CD4-positive, CD25-positive, alpha-beta regulatory T cell (primary cell): Measurements from ENCODE around the gene NCBP3. TPM values are rescaled to one million over a fixed set of nuclear protein-coding genes. Genes with fewer than 3 reads are reported as not detected.

Source experiments
- ATAC-seq, 2 donors: fragments of 150-1000 bp; cut with Tn5 transposase; one replicate each; pipeline ENCODE4 v1.10.0; 2021; ENCODE audit warnings: low read depth in 2 of 2, moderate number of reproducible peaks in 2 of 2, moderate library complexity in 1 of 2
- DNase-seq, 3 donors: peaks; one replicate each; pipeline versions ENCODE4 v3.0.0 to v3.0.0-alpha.2; 2012 to 2022; ENCODE audit warnings: mixed read lengths in 1 of 3
- H3K27ac ChIP-seq: one replicate; pipeline ENCODE4 v1.7.0; 2013; ENCODE audit warnings: mild to moderate bottlenecking, low read length; ENCODE audit not compliant: insufficient read depth, poor library complexity, severe bottlenecking
- H3K27me3 ChIP-seq: one replicate; pipeline ENCODE4 v1.7.0; 2013; ENCODE audit warnings: low read length; ENCODE audit not compliant: control insufficient read depth, insufficient read depth
- H3K36me3 ChIP-seq: one replicate; pipeline ENCODE4 v1.7.0; 2013; ENCODE audit warnings: mild to moderate bottlenecking, low read length, moderate library complexity; ENCODE audit not compliant: control insufficient read depth, insufficient read depth
- H3K4me1 ChIP-seq: 2 replicates; pipeline ENCODE4 v1.7.0; 2013; ENCODE audit warnings: mild to moderate bottlenecking, low read length; ENCODE audit not compliant: insufficient read depth, control insufficient read depth, poor library complexity, severe bottlenecking
- H3K4me3 ChIP-seq: one replicate; pipeline ENCODE4 v1.7.0; 2013; ENCODE audit warnings: low read depth, mild to moderate bottlenecking, low read length, moderate library complexity
- H3K9me3 ChIP-seq, 2 experiments: 1 replicate in 1 of 2; 2 replicates in 1 of 2; pipeline ENCODE4 v1.7.0; 2013; ENCODE audit warnings: low read length in 2 of 2, mild to moderate bottlenecking in 1 of 2, moderate library complexity in 1 of 2; ENCODE audit not compliant: control insufficient read depth in 2 of 2
- H3K27ac Mint-ChIP-seq, 3 donors: one replicate each; pipeline ENCODE4 v1.8.0; 2020 to 2022; ENCODE audit warnings: mild to moderate bottlenecking in 3 of 3, mixed read lengths in 3 of 3, moderate library complexity in 2 of 3
- H3K27me3 Mint-ChIP-seq: one replicate; pipeline ENCODE4 v1.8.0; 2022; ENCODE audit warnings: mild to moderate bottlenecking, mixed read lengths
- H3K36me3 Mint-ChIP-seq: one replicate; pipeline ENCODE4 v1.8.0; 2020; ENCODE audit warnings: mixed read lengths
- H3K4me1 Mint-ChIP-seq, 4 donors: one replicate each; pipeline ENCODE4 v1.8.0; 2020 to 2022; ENCODE audit warnings: mixed read lengths in 4 of 4, mild to moderate bottlenecking in 1 of 4
- H3K4me3 Mint-ChIP-seq, 4 donors: one replicate each; pipeline ENCODE4 v1.8.0; 2020 to 2022; ENCODE audit warnings: mild to moderate bottlenecking in 4 of 4, mixed read lengths in 4 of 4, moderate library complexity in 3 of 4
- H3K9me3 Mint-ChIP-seq, 7 donors: one replicate each; pipeline ENCODE4 v1.8.0; 2020 to 2022; ENCODE audit warnings: mixed read lengths in 7 of 7, mild to moderate bottlenecking in 3 of 7, moderate library complexity in 2 of 7
- polyA plus RNA-seq, 4 donors: library from polyadenylated mRNA; unstranded; fragments of 300-500 nt; fragmentation: Illumina TruSeq; gene quantifications; one replicate each; pipeline ENCODE4 v1.2.3, GENCODE V29; 2021
- total RNA-seq: library from RNA; stranded (reverse); gene quantifications from one replicate; pipeline ENCODE4 v1.2.3, GENCODE V29; 2022

The NCBP3 gene
- total and polyA plus RNA-seq, 5 donors from 2014 or later, result 10.5 to 46.0 (median 12.8) TPM

GRCh38 chr17:3773966-3774365, 72.1 kb downstream of the NCBP3 start:
- H3K4me1 ChIP-seq, result peaks cover 5% of the 10 kb centered on the region
- no peaks in the 10 kb centered on the region for H3K9me3 ChIP-seq
- no peak overlapping the region for H3K4me3 ChIP-seq
- no peak for DNase-seq
- H3K27ac ChIP-seq, result no peak overlapping the region
- no peak overlapping the region for H3K27ac Mint-ChIP-seq
- peaks cover 0 to 31% (median 4%) of the 10 kb centered on the region in 4 donors for H3K4me1 Mint-ChIP-seq
- H3K36me3 ChIP-seq, result no peaks in the 10 kb centered on the region
- H3K9me3 Mint-ChIP-seq, result no peaks in the 10 kb centered on the region
- ATAC-seq, result no peak
- no peaks in the 10 kb centered on the region for H3K36me3 Mint-ChIP-seq
- H3K27me3 Mint-ChIP-seq, result no peaks in the 10 kb centered on the region
- H3K4me3 Mint-ChIP-seq, result no peak overlapping the region
- no peaks in the 10 kb centered on the region for H3K27me3 ChIP-seq

- no peaks in the 10 kb centered on the region for H3K36me3 ChIP-seq
- Mint-ChIP-seq H3K27ac (no peak overlapping the region), H3K4me1 (peaks cover 0 to 35% (median 5%) of the 10 kb centered on the region in 4 donors), H3K4me3 (no peak overlapping the region), H3K9me3 (no peaks in the 10 kb centered on the region), H3K27me3 (no peaks in the 10 kb centered on the region), H3K36me3 (no peaks in the 10 kb centered on the region)
- no peaks in the 10 kb centered on the region for H3K9me3 ChIP-seq
- no peak for DNase-seq
- ATAC-seq, result no peak
- no peak overlapping the region for H3K27ac ChIP-seq
- H3K27me3 ChIP-seq, result no peaks in the 10 kb centered on the region
- no peak overlapping the region for H3K4me3 ChIP-seq
- peaks cover 5% of the 10 kb centered on the region for H3K4me1 ChIP-seq
Measured at GRCh38 chr17:3773511-3773910, 72.5 kb downstream of the NCBP3 start.

GRCh38 chr17:3772764-3773163, 73.3 kb downstream of the NCBP3 start:
- H3K4me3 ChIP-seq, result no peak overlapping the region
- H3K9me3 ChIP-seq, result no peaks in the 10 kb centered on the region
- H3K4me1 ChIP-seq, result peaks cover 5% of the 10 kb centered on the region
- H3K27ac ChIP-seq, result no peak overlapping the region
- DNase-seq, result no peak
- H3K36me3 ChIP-seq, result no peaks in the 10 kb centered on the region
- Mint-ChIP-seq H3K4me1 (peaks cover 0 to 38% (median 7%) of the 10 kb centered on the region in 4 donors), H3K36me3 (no peaks in the 10 kb centered on the region), H3K4me3 (no peak overlapping the region), H3K27ac (no peak overlapping the region), H3K9me3 (no peaks in the 10 kb centered on the region), H3K27me3 (no peaks in the 10 kb centered on the region)
- no peaks in the 10 kb centered on the region for H3K27me3 ChIP-seq
- no peak for ATAC-seq

- Mint-ChIP-seq H3K9me3 (peaks cover 0 to 5% (median 0%) of the 10 kb centered on the region in 7 donors), H3K27me3 (no peaks in the 10 kb centered on the region), H3K36me3 (no peaks in the 10 kb centered on the region), H3K4me1 (peaks cover 0 to 51% (median 14%) of the 10 kb centered on the region in 4 donors), H3K27ac (peak overlapping the region in 2 of 3 donors; percentile 83 to 88), H3K4me3 (peak overlapping the region in 1 of 4 donors; percentile 42)
- Histone ChIP-seq H3K9me3 (no peaks in the 10 kb centered on the region), H3K27ac (no peak overlapping the region), H3K36me3 (no peaks in the 10 kb centered on the region), H3K27me3 (no peaks in the 10 kb centered on the region), H3K4me3 (no peak overlapping the region), H3K4me1 (peaks cover 13% of the 10 kb centered on the region)
- ATAC-seq (peak in 1 of 2 donors; percentile 40), DNase-seq (peak in 1 of 3 donors; percentile 40)
Measured at GRCh38 chr17:3771140-3771539, 74.9 kb downstream of the NCBP3 start.

GRCh38 chr17:3770466-3770865, 75.6 kb downstream of the NCBP3 start:
- peak; percentile 51 to 59 for ATAC-seq
- Mint-ChIP-seq H3K36me3 (no peaks in the 10 kb centered on the region), H3K27ac (peak overlapping the region; percentile 59 to 83 (median 71)), H3K9me3 (peaks cover 0 to 5% (median 0%) of the 10 kb centered on the region in 7 donors), H3K4me1 (peaks cover 0 to 57% (median 20%) of the 10 kb centered on the region in 4 donors), H3K4me3 (peak overlapping the region in 1 of 4 donors; percentile 42), H3K27me3 (no peaks in the 10 kb centered on the region)
- Histone ChIP-seq H3K4me3 (no peak overlapping the region), H3K27me3 (no peaks in the 10 kb centered on the region), H3K27ac (no peak overlapping the region), H3K4me1 (peaks cover 20% of the 10 kb centered on the region), H3K36me3 (no peaks in the 10 kb centered on the region), H3K9me3 (no peaks in the 10 kb centered on the region)
- DNase-seq, result peak in 1 of 3 donors; percentile 73

GRCh38 chr17:3768769-3769168, 77.3 kb downstream of the NCBP3 start:
- no peak overlapping the region for H3K4me3 ChIP-seq
- peaks cover 34% of the 10 kb centered on the region for H3K4me1 ChIP-seq
- ATAC-seq (no peak), DNase-seq (no peak)
- Mint-ChIP-seq H3K27me3 (no peaks in the 10 kb centered on the region), H3K27ac (peak overlapping the region in 2 of 3 donors; percentile 42 to 68), H3K4me1 (peaks cover 0 to 72% (median 29%) of the 10 kb centered on the region in 4 donors), H3K9me3 (peaks cover 0 to 5% (median 0%) of the 10 kb centered on the region in 7 donors), H3K4me3 (peak overlapping the region in 2 of 4 donors; percentile 5 to 81), H3K36me3 (no peaks in the 10 kb centered on the region)
- no peak overlapping the region for H3K27ac ChIP-seq
- H3K9me3 ChIP-seq, result no peaks in the 10 kb centered on the region
- no peaks in the 10 kb centered on the region for H3K36me3 ChIP-seq
- no peaks in the 10 kb centered on the region for H3K27me3 ChIP-seq

GRCh38 chr17:3768341-3768740, 77.7 kb downstream of the NCBP3 start:
- peaks cover 0 to 76% (median 32%) of the 10 kb centered on the region in 4 donors for H3K4me1 Mint-ChIP-seq
- H3K36me3 ChIP-seq, result no peaks in the 10 kb centered on the region
- peak overlapping the region in 2 of 4 donors; percentile 5 to 81 for H3K4me3 Mint-ChIP-seq
- no peaks in the 10 kb centered on the region for H3K9me3 ChIP-seq
- ATAC-seq (no peak), DNase-seq (no peak)
- H3K27ac ChIP-seq, result no peak overlapping the region
- peaks cover 38% of the 10 kb centered on the region for H3K4me1 ChIP-seq
- no peaks in the 10 kb centered on the region for H3K27me3 Mint-ChIP-seq
- peaks cover 0 to 5% (median 0%) of the 10 kb centered on the region in 7 donors for H3K9me3 Mint-ChIP-seq
- no peaks in the 10 kb centered on the region for H3K27me3 ChIP-seq
- peak overlapping the region in 2 of 3 donors; percentile 42 to 68 for H3K27ac Mint-ChIP-seq
- H3K36me3 Mint-ChIP-seq, result no peaks in the 10 kb centered on the region
- no peak overlapping the region for H3K4me3 ChIP-seq

- Histone ChIP-seq H3K36me3 (no peaks in the 10 kb centered on the region), H3K27ac (no peak overlapping the region), H3K4me1 (peaks cover 38% of the 10 kb centered on the region), H3K4me3 (no peak overlapping the region), H3K27me3 (no peaks in the 10 kb centered on the region), H3K9me3 (no peaks in the 10 kb centered on the region)
- Mint-ChIP-seq H3K27ac (peak overlapping the region in 2 of 3 donors; percentile 8 to 63), H3K27me3 (no peaks in the 10 kb centered on the region), H3K4me1 (peaks cover 0 to 74% (median 31%) of the 10 kb centered on the region in 4 donors), H3K36me3 (no peaks in the 10 kb centered on the region), H3K9me3 (peaks cover 0 to 5% (median 0%) of the 10 kb centered on the region in 7 donors), H3K4me3 (peak overlapping the region in 2 of 4 donors; percentile 2 to 25)
- DNase-seq (peak in 1 of 3 donors; percentile 39), ATAC-seq (no peak)
Measured at GRCh38 chr17:3766779-3767178, 79.3 kb downstream of the NCBP3 start.
